MCF 10A (cell line): ENCODE measurements around the gene MCOLN2. TPM values are rescaled to one million over a fixed set of nuclear protein-coding genes. Genes with fewer than 3 reads are reported as not detected.
"Not testable (repeated sequence)": the region's sequence is repeated elsewhere in the genome, so short reads cannot be mapped to it uniquely, and the experiment has no call there.

Experiments
- BruUV-seq: library from RNA; stranded (reverse); fragments of 400-500 nt; replicated peaks from 2 replicates; lab custom pipeline; 2021; lab: Mats Ljungman, UMichigan
- CTCF ChIA-PET: fragments of 300-600 bp; sonication (Branson Sonifier 250); formaldehyde crosslinking; extraction: SDS; loops from one replicate; lab custom pipeline; 2021; ENCODE audit warnings: antibody characterized with exemption, inconsistent platforms; lab: Yijun Ruan, JAX
- POLR2A ChIA-PET: fragments of 300-600, 350-650 bp; sonication (Branson Sonifier 250); formaldehyde crosslinking; extraction: SDS; loops from one replicate; lab custom pipeline; 2020; ENCODE audit warnings: antibody characterized with exemption, inconsistent platforms; lab: Yijun Ruan, JAX
- DNase-seq: peaks from one replicate; pipeline ENCODE4 v3.0.0-alpha.2; 2018; ENCODE audit not compliant: unreplicated experiment
- H3K27ac Mint-ChIP-seq: one replicate; pipeline ENCODE4 v1.8.0; 2022; ENCODE audit warnings: mild to moderate bottlenecking, low read depth, mixed read lengths; ENCODE audit not compliant: unreplicated experiment
- H3K27me3 Mint-ChIP-seq: one replicate; pipeline ENCODE4 v1.8.0; 2022; ENCODE audit warnings: mixed read lengths; ENCODE audit not compliant: insufficient read depth, unreplicated experiment
- H3K36me3 Mint-ChIP-seq: one replicate; pipeline ENCODE4 v1.8.0; 2022; ENCODE audit warnings: mild to moderate bottlenecking, moderate library complexity, mixed read lengths; ENCODE audit not compliant: insufficient read depth, unreplicated experiment
- H3K4me1 Mint-ChIP-seq: one replicate; pipeline ENCODE4 v1.8.0; 2022; ENCODE audit warnings: mixed read lengths; ENCODE audit not compliant: insufficient read depth, unreplicated experiment
- H3K4me3 Mint-ChIP-seq: one replicate; pipeline ENCODE4 v1.8.0; 2022; ENCODE audit warnings: mild to moderate bottlenecking, moderate library complexity, mixed read lengths; ENCODE audit not compliant: unreplicated experiment
- H3K9me3 Mint-ChIP-seq: one replicate; pipeline ENCODE4 v1.8.0; 2022; ENCODE audit warnings: mixed read lengths; ENCODE audit not compliant: unreplicated experiment
- intact Hi-C: fragments of 100-400 bp; cut with micrococcal nuclease; formaldehyde crosslinking; loops from 2 replicates; pipeline ENCODE4 v1.14.1; 2022
- total RNA-seq: library from RNA; stranded (reverse); gene quantifications from 2 replicates; pipeline ENCODE4 v1.2.3, GENCODE V29; 2022
- TF ChIP-seq, protein P1 (sequence below): fragments of 200-600 bp; IDR thresholded peaks from one replicate; pipeline ENCODE4 v1.8.0; 2022; ENCODE audit warnings: antibody characterized with exemption, mild to moderate bottlenecking; ENCODE audit not compliant: unreplicated experiment

The MCOLN2 gene
- total RNA-seq, 1 experiment from 2014 or later, result 3.0 TPM

DNA sequence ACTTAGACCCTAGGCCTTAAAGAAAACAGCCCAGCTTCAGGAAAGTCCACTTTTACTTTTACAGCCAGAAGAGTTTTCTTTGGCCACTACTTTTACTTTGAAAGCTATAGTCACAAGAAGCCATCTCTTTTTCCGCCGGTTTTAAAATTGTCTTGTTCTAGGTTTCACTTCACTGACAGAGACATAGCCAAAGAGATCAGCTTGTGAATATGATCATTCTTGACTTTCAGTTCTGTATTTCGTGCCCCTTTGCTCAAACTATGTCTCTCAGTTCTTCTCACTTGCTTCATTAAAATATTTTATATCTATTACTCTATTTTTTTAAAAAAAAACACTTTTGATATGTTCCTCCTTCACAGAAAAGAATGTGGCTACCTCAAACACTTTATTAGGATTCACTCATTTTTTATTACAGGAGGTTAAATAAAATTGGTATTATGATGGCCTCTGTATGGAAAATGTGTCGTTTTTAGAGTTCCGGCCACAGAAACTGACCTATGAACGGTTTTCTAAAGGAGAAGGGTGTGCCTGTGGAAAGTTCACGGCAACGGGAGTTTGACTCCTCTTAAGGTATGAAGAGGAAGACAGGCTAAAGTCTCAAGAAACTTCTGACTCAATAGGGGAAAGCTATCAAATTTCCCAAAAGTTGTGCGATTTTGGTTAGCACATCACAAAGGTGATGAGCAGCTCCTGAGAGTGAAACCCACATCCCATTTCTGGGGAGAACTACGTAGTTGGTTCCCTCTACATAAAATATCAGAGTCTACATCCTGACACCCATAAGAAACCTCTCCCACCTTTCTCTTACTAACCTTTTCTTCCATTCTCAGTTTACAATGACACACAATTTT lies 1.2 kb downstream of the MCOLN2 start:
- ChIA-PET CTCF (interaction anchor here (1.6 kb wide), 1 partner anchor 245 kb away, joined by 5 read pairs; no protein-coding TSS in a partner anchor), POLR2A (no interaction called here)
- Mint-ChIP-seq H3K9me3 (no peaks in the 10 kb centered on the region), H3K4me3 (peak overlapping the region; percentile 0), H3K27me3 (peaks cover 12% of the 10 kb centered on the region), H3K4me1 (peaks cover 6% of the 10 kb centered on the region), H3K36me3 (no peaks in the 10 kb centered on the region), H3K27ac (no peak overlapping the region)
- BruUV-seq, result no TSS peak
- intact Hi-C loops, result loop anchor here (2.0 kb wide), 1 partner anchor 51 kb away; no protein-coding TSS in a partner anchor
- DNase-seq, result peak; percentile 2
- TF ChIP-seq, protein P1, sequence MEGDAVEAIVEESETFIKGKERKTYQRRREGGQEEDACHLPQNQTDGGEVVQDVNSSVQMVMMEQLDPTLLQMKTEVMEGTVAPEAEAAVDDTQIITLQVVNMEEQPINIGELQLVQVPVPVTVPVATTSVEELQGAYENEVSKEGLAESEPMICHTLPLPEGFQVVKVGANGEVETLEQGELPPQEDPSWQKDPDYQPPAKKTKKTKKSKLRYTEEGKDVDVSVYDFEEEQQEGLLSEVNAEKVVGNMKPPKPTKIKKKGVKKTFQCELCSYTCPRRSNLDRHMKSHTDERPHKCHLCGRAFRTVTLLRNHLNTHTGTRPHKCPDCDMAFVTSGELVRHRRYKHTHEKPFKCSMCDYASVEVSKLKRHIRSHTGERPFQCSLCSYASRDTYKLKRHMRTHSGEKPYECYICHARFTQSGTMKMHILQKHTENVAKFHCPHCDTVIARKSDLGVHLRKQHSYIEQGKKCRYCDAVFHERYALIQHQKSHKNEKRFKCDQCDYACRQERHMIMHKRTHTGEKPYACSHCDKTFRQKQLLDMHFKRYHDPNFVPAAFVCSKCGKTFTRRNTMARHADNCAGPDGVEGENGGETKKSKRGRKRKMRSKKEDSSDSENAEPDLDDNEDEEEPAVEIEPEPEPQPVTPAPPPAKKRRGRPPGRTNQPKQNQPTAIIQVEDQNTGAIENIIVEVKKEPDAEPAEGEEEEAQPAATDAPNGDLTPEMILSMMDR, result no peak

DNA sequence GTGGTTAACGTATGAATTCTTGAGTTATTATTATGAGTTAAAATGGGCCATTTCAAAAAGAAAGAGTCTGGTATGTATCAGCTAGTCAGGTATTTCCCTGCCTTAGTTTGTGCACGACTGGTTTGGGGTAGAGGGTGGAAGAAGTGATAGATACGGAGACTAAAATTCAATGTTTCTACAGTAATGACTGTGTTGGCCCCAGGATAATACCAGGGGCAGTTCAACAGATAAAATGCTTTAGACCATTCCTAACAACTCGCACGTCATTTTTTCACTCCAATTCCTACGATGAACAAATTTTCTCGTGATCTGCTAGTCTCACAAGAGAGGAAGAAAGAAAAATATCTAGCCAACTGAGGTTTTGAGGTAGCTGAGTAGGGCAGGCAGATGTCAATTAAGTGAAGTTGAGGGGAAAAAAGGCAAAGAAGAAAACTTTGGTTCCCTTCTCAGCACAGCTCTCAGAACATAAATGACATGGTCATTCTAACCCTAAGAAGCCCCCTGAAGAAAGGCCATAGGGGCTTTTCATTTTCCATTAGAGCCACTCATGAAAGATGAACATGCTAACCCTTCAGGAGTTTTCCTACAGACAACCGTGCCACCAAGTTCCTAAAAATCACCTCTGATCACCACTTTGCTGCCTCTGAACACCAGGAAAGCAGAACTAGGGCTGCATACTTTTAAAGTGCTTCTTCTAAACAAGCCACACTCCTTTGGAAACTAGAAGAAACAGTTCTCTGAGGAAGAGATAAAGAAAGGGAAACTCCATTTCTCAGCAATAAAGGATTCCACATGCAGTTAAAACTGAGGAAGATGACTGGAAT lies 5.6 kb downstream of the MCOLN2 start:
- no peak for DNase-seq
- H3K9me3 Mint-ChIP-seq, result no peaks in the 10 kb centered on the region
- no peak overlapping the region for H3K27ac Mint-ChIP-seq
- CTCF ChIA-PET, result interaction anchor here (0.6 to 1.0 kb wide), 5 partner anchors 22 to 264 kb away, joined by 3 read pairs; no protein-coding TSS in a partner anchor
- TF ChIP-seq, protein P1, result no peak
- H3K27me3 Mint-ChIP-seq, result no peaks in the 10 kb centered on the region
- peaks cover 6% of the 10 kb centered on the region for H3K36me3 Mint-ChIP-seq
- intact Hi-C loops, result no loop called here
- no peaks in the 10 kb centered on the region for H3K4me1 Mint-ChIP-seq
- no peak overlapping the region for H3K4me3 Mint-ChIP-seq
- no TSS peak for BruUV-seq
- POLR2A ChIA-PET, result no interaction called here

DNA sequence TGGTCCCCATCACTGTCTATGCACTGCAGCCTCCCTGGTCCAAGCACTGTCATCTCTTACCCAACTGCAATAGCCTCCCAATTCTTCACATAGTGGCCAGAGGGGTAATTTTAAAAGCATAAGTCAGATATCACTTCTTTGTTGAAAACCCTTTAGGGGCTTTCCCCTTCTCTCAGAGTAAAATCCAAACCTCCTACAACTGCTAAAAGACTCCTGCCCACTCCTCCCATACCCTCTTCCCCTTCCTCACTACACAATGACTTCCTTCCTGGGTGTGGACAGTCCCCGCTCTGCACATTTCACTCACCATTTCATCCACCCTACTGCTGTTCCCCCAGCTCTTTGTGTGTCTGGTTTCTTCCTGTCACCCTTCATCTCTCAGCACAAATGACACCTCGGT lies 8.3 kb downstream of the MCOLN2 start:
- H3K4me1 Mint-ChIP-seq, result no peaks in the 10 kb centered on the region
- ChIA-PET POLR2A (no interaction called here), CTCF (no interaction called here)
- H3K27me3 Mint-ChIP-seq, result no peaks in the 10 kb centered on the region
- no peak overlapping the region for H3K27ac Mint-ChIP-seq
- intact Hi-C loops, result no loop called here
- no TSS peak for BruUV-seq
- no peaks in the 10 kb centered on the region for H3K9me3 Mint-ChIP-seq
- H3K4me3 Mint-ChIP-seq, result no peak overlapping the region
- TF ChIP-seq, protein P1, result no peak
- no peak for DNase-seq
- H3K36me3 Mint-ChIP-seq, result peaks cover 6% of the 10 kb centered on the region

DNA sequence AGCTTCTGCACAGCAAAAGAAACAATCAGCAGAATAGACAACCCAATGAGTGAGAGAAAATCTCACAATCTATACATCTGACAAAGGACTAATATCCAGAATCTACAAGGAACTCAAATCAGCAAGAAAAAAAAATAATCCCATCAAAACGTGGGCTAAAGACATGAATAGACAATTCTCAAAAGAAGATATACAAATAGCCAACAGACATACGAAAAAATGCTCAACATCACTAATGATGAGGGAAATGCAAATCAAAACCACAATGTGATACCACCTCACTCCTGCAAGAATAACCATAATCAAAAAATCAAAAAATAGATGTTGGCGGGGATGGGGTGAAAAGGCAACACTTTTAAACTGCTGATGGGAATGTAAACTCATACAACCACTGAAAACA lies 10.4 kb downstream of the MCOLN2 start:
- CTCF ChIA-PET, result not testable (repeated sequence)

More for the DNA sequence above, 10.4 kb downstream of the MCOLN2 start:
- BruUV-seq, H3K4me1 Mint-ChIP-seq, H3K9me3 Mint-ChIP-seq, intact Hi-C loops, H3K27ac Mint-ChIP-seq, DNase-seq, H3K4me3 Mint-ChIP-seq, POLR2A ChIA-PET, H3K36me3 Mint-ChIP-seq, H3K27me3 Mint-ChIP-seq: not testable (repeated sequence)
